ENCODE results near the gene TAS1R1.
"Not testable (repeated sequence)": the region's sequence is repeated elsewhere in the genome, so short reads cannot be mapped to it uniquely, and the experiment has no call there.

Gene TAS1R1

GRCh38 chr1:6596351-6596750 is 41.2 kb downstream of the TAS1R1 start:
- DNase-seq (ENCODE audit: low spot score in 2 of 2) (no peak), ATAC-seq (ENCODE audit: low read depth) (no peak)
- no peaks in the 10 kb centered on the region for H3K27me3 Mint-ChIP-seq
- no peaks in the 10 kb centered on the region for H3K36me3 Mint-ChIP-seq
- no peak overlapping the region for H3K4me3 Mint-ChIP-seq
- no peaks in the 10 kb centered on the region for H3K9me3 Mint-ChIP-seq
- H3K27ac Mint-ChIP-seq: no peak overlapping the region
- peaks cover 16% of the 10 kb centered on the region for H3K4me1 Mint-ChIP-seq

- Mint-ChIP-seq H3K9me3 (no peaks in the 10 kb centered on the region), H3K27ac (no peak overlapping the region), H3K36me3 (no peaks in the 10 kb centered on the region), H3K4me1 (peaks cover 16% of the 10 kb centered on the region), H3K27me3 (no peaks in the 10 kb centered on the region), H3K4me3 (no peak overlapping the region)
- DNase-seq (ENCODE audit: low spot score in 2 of 2): no peak
- ATAC-seq (ENCODE audit: low read depth): no peak
Measured at GRCh38 chr1:6596886-6597776, 42.0 kb downstream of the TAS1R1 start.

GRCh38 chr1:6597777-6598131 is 42.6 kb downstream of the TAS1R1 start:
- Mint-ChIP-seq H3K4me1 (peaks cover 16% of the 10 kb centered on the region), H3K4me3 (no peak overlapping the region)

GRCh38 chr1:6599141-6599975 is 44.3 kb downstream of the TAS1R1 start:
- Mint-ChIP-seq H3K4me1 (peaks cover 16% of the 10 kb centered on the region), H3K36me3 (no peaks in the 10 kb centered on the region), H3K4me3 (peak overlapping the region; percentile 80), H3K27ac (peak overlapping the region; percentile 81), H3K27me3 (no peaks in the 10 kb centered on the region), H3K9me3 (no peaks in the 10 kb centered on the region)
- peak in 1 of 2 donors; percentile 33 for DNase-seq (ENCODE audit: low spot score in 2 of 2)
- peak; percentile 13 for ATAC-seq (ENCODE audit: low read depth)

More at GRCh38 chr1:6597777-6598131, 42.6 kb downstream of the TAS1R1 start:
- ATAC-seq (ENCODE audit: low read depth): no peak
- no peaks in the 10 kb centered on the region for H3K27me3 Mint-ChIP-seq
- H3K9me3 Mint-ChIP-seq: no peaks in the 10 kb centered on the region
- DNase-seq (ENCODE audit: low spot score in 2 of 2): no peak
- no peak overlapping the region for H3K27ac Mint-ChIP-seq
- H3K36me3 Mint-ChIP-seq: no peaks in the 10 kb centered on the region

GRCh38 chr1:6599991-6600390 is 44.9 kb downstream of the TAS1R1 start:
- Mint-ChIP-seq H3K4me3 (peak overlapping the region; percentile 97), H3K27ac (peak overlapping the region; percentile 81), H3K4me1 (peaks cover 16% of the 10 kb centered on the region)
- DNase-seq (ENCODE audit: low spot score in 2 of 2); H3K9me3 Mint-ChIP-seq; H3K36me3 Mint-ChIP-seq; ATAC-seq (ENCODE audit: low read depth); H3K27me3 Mint-ChIP-seq: not testable (repeated sequence)

GRCh38 chr1:6600410-6601048 is 45.4 kb downstream of the TAS1R1 start:
- H3K4me3 Mint-ChIP-seq: peak overlapping the region; percentile 97
- H3K27me3 Mint-ChIP-seq: no peaks in the 10 kb centered on the region
- peaks cover 16% of the 10 kb centered on the region for H3K4me1 Mint-ChIP-seq
- H3K36me3 Mint-ChIP-seq: no peaks in the 10 kb centered on the region
- no peak for ATAC-seq (ENCODE audit: low read depth)
- peak overlapping the region; percentile 90 for H3K27ac Mint-ChIP-seq
- H3K9me3 Mint-ChIP-seq: no peaks in the 10 kb centered on the region
- no peak for DNase-seq (ENCODE audit: low spot score in 2 of 2)

GRCh38 chr1:6601049-6601922 is 46.2 kb downstream of the TAS1R1 start:
- Mint-ChIP-seq H3K36me3 (no peaks in the 10 kb centered on the region), H3K9me3 (no peaks in the 10 kb centered on the region), H3K27me3 (no peaks in the 10 kb centered on the region), H3K4me3 (peak overlapping the region; percentile 97), H3K27ac (peak overlapping the region; percentile 90), H3K4me1 (peaks cover 14% of the 10 kb centered on the region)
- ATAC-seq (ENCODE audit: low read depth) (peak; percentile 43), DNase-seq (ENCODE audit: low spot score in 2 of 2) (peak; percentile 34 to 48)

- no peaks in the 10 kb centered on the region for H3K9me3 Mint-ChIP-seq
- H3K4me3 Mint-ChIP-seq: peak overlapping the region; percentile 97
- peaks cover 13% of the 10 kb centered on the region for H3K4me1 Mint-ChIP-seq
- peak overlapping the region; percentile 94 for H3K27ac Mint-ChIP-seq
- ATAC-seq (ENCODE audit: low read depth) (peak; percentile 25), DNase-seq (ENCODE audit: low spot score in 2 of 2) (peak in 1 of 2 donors; percentile 44)
- H3K27me3 Mint-ChIP-seq: no peaks in the 10 kb centered on the region
- H3K36me3 Mint-ChIP-seq: no peaks in the 10 kb centered on the region
Measured at GRCh38 chr1:6601923-6602668, 47.0 kb downstream of the TAS1R1 start.

- peaks cover 13% of the 10 kb centered on the region for H3K4me1 Mint-ChIP-seq
- H3K36me3 Mint-ChIP-seq: no peaks in the 10 kb centered on the region
Measured at GRCh38 chr1:6602669-6603237, 47.6 kb downstream of the TAS1R1 start, which contains the start of gene KLHL21. TSS of gene KLHL21 (minus strand) at chr1:6602869. CDS start at chr1:6602817, 52 bp downstream.

GRCh38 chr1:6603238-6603914 is 48.3 kb downstream of the TAS1R1 start:
- ATAC-seq (ENCODE audit: low read depth) (peak; percentile 59), DNase-seq (ENCODE audit: low spot score in 2 of 2) (peak; percentile 54 to 65)
- H3K27ac Mint-ChIP-seq: peak overlapping the region; percentile 94
- peaks cover 13% of the 10 kb centered on the region for H3K4me1 Mint-ChIP-seq
- no peaks in the 10 kb centered on the region for H3K27me3 Mint-ChIP-seq
- H3K9me3 Mint-ChIP-seq: no peaks in the 10 kb centered on the region
- H3K4me3 Mint-ChIP-seq: peak overlapping the region; percentile 90
- no peaks in the 10 kb centered on the region for H3K36me3 Mint-ChIP-seq

More at GRCh38 chr1:6602669-6603237, 47.6 kb downstream of the TAS1R1 start, which contains the start of gene KLHL21:
- DNase-seq (ENCODE audit: low spot score in 2 of 2): peak; percentile 65 to 77
- Mint-ChIP-seq H3K27ac (peak within 1 kb of the TSS; percentile 94), H3K4me3 (peak within 1 kb of the TSS; percentile 97), H3K9me3 (no peaks in the 10 kb centered on the region), H3K27me3 (no peaks in the 10 kb centered on the region)
- ATAC-seq (ENCODE audit: low read depth): peak; percentile 64

- H3K4me1 Mint-ChIP-seq: peaks cover 13% of the 10 kb centered on the region
- no peak for ATAC-seq (ENCODE audit: low read depth)
- no peaks in the 10 kb centered on the region for H3K36me3 Mint-ChIP-seq
- H3K9me3 Mint-ChIP-seq: no peaks in the 10 kb centered on the region
- DNase-seq (ENCODE audit: low spot score in 2 of 2): no peak
- peak overlapping the region; percentile 94 for H3K27ac Mint-ChIP-seq
- peak overlapping the region; percentile 90 for H3K4me3 Mint-ChIP-seq
- no peaks in the 10 kb centered on the region for H3K27me3 Mint-ChIP-seq
Measured at GRCh38 chr1:6603915-6604558, 48.9 kb downstream of the TAS1R1 start.
